A549 (cell line): ENCODE results near the gene AUTS2.

ENCODE experiments used
- HOXA7 ChIP-seq: fragments of 250-450 bp; sonication (Bioruptor Pico); IDR thresholded peaks from 2 replicates; pipeline ENCODE4 v1.5.0; 2020; ENCODE audit warnings: mild to moderate bottlenecking, moderate library complexity
- JUN ChIP-seq, 2 experiments: fragments of >200 bp; sonication (Bioruptor Twin); formaldehyde crosslinking; IDR thresholded peaks; 2 replicates in 1 of 2; 3 replicates in 1 of 2; pipeline ENCODE4 v1.6.1; 2016 to 2017
- POLR2A ChIP-seq: IDR thresholded peaks from 2 replicates; pipeline ENCODE4 v1.6.1; 2012; ENCODE audit warnings: mild to moderate bottlenecking, low read length
- RCOR1 ChIP-seq: fragments of 150-350 bp; IDR thresholded peaks from 2 replicates; pipeline ENCODE4 v1.6.1; 2014; ENCODE audit warnings: antibody characterized with exemption, low read length, low read depth
- RFX5 ChIP-seq: fragments of 450-650 bp; IDR thresholded peaks from 2 replicates; pipeline ENCODE4 v1.7.1; 2014; ENCODE audit warnings: antibody characterized with exemption, mild to moderate bottlenecking, moderate library complexity
- TP53 ChIP-seq: fragments of 250-450 bp; sonication (Bioruptor Pico); IDR thresholded peaks from 2 replicates; pipeline ENCODE4 v1.5.0; 2021; ENCODE audit warnings: mild to moderate bottlenecking, moderate library complexity
- TF ChIP-seq, protein P1 (sequence below): fragments of >200 bp; sonication (Bioruptor Twin); formaldehyde crosslinking; IDR thresholded peaks from 3 replicates; pipeline ENCODE4 v1.5.1; 2016
- TF ChIP-seq, protein P2 (sequence below): fragments of 200-600 bp; sonication (generic); IDR thresholded peaks from 2 replicates; pipeline ENCODE4 v1.6.1; 2016; ENCODE audit warnings: antibody characterized with exemption, mild to moderate bottlenecking, moderate library complexity

DNA sequence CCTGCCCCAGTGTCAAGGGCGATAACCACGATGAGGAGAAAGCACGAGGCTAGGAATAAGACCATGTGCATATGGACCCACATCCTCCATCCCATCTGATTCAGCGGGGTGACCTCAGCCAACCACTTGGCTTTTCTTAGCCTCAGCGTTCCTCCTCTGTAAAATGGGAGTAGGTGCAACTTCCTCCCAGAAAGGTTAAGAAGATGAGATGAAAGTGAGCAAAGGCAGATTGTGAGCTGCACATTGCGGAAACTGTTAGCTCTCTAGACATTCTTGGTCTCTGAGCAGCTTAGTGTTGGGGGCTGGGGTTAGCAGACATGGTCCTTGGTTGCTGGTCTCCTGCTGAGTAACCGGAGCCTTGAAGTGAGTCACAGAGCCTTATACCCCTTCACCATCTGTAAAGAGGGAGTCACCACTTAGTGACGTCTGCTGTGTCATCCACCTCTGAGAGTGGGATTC lies 1036.4 kb downstream of the AUTS2 start:
- TF ChIP-seq HOXA7 (CRISPR knock-in tag) (no peak), RCOR1 (no peak), POLR2A (no peak), RFX5 (no peak), JUN (IDR thresholded peaks at IDR 0.05) (no peak), TP53 (CRISPR knock-in tag) (no peak)
- TF ChIP-seq, protein P1, sequence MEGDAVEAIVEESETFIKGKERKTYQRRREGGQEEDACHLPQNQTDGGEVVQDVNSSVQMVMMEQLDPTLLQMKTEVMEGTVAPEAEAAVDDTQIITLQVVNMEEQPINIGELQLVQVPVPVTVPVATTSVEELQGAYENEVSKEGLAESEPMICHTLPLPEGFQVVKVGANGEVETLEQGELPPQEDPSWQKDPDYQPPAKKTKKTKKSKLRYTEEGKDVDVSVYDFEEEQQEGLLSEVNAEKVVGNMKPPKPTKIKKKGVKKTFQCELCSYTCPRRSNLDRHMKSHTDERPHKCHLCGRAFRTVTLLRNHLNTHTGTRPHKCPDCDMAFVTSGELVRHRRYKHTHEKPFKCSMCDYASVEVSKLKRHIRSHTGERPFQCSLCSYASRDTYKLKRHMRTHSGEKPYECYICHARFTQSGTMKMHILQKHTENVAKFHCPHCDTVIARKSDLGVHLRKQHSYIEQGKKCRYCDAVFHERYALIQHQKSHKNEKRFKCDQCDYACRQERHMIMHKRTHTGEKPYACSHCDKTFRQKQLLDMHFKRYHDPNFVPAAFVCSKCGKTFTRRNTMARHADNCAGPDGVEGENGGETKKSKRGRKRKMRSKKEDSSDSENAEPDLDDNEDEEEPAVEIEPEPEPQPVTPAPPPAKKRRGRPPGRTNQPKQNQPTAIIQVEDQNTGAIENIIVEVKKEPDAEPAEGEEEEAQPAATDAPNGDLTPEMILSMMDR = no peak
- TF ChIP-seq, protein P2, sequence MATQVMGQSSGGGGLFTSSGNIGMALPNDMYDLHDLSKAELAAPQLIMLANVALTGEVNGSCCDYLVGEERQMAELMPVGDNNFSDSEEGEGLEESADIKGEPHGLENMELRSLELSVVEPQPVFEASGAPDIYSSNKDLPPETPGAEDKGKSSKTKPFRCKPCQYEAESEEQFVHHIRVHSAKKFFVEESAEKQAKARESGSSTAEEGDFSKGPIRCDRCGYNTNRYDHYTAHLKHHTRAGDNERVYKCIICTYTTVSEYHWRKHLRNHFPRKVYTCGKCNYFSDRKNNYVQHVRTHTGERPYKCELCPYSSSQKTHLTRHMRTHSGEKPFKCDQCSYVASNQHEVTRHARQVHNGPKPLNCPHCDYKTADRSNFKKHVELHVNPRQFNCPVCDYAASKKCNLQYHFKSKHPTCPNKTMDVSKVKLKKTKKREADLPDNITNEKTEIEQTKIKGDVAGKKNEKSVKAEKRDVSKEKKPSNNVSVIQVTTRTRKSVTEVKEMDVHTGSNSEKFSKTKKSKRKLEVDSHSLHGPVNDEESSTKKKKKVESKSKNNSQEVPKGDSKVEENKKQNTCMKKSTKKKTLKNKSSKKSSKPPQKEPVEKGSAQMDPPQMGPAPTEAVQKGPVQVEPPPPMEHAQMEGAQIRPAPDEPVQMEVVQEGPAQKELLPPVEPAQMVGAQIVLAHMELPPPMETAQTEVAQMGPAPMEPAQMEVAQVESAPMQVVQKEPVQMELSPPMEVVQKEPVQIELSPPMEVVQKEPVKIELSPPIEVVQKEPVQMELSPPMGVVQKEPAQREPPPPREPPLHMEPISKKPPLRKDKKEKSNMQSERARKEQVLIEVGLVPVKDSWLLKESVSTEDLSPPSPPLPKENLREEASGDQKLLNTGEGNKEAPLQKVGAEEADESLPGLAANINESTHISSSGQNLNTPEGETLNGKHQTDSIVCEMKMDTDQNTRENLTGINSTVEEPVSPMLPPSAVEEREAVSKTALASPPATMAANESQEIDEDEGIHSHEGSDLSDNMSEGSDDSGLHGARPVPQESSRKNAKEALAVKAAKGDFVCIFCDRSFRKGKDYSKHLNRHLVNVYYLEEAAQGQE = no peak
